Measurements from ENCODE around the gene PLEKHH1.

DNA sequence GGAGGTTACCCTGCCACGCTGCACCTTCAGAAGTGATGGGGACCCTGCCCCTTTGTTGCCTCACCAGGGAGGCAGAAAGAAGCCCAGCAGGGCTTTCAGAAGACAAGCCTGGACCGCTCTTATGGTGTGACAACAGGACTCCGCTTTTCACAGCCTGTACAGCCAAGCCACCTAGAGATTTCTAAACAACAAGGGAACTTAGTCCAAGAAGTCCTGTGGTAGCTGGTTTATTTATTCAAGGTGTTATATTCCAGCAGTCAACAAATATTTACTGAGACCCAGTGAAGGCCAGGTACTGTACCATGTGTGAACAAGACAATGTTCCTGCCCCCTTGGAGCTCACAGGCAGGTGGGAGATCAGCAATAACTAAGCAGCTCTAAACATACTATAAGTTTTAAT is 40.6 kb upstream of the PLEKHH1 start:
- TF ChIP-seq, protein P1, sequence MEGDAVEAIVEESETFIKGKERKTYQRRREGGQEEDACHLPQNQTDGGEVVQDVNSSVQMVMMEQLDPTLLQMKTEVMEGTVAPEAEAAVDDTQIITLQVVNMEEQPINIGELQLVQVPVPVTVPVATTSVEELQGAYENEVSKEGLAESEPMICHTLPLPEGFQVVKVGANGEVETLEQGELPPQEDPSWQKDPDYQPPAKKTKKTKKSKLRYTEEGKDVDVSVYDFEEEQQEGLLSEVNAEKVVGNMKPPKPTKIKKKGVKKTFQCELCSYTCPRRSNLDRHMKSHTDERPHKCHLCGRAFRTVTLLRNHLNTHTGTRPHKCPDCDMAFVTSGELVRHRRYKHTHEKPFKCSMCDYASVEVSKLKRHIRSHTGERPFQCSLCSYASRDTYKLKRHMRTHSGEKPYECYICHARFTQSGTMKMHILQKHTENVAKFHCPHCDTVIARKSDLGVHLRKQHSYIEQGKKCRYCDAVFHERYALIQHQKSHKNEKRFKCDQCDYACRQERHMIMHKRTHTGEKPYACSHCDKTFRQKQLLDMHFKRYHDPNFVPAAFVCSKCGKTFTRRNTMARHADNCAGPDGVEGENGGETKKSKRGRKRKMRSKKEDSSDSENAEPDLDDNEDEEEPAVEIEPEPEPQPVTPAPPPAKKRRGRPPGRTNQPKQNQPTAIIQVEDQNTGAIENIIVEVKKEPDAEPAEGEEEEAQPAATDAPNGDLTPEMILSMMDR (IDR thresholded peaks at IDR 0.05) = no peak
- TF ChIP-seq EZH2phosphoT487 (IDR thresholded peaks at IDR 0.05) (no peak), EZH2 (IDR thresholded peaks at IDR 0.05) (no peak)
